Measurements from ENCODE around the gene TACR2. TPM values are rescaled to one million over a fixed set of nuclear protein-coding genes. Genes with fewer than 3 reads are reported as not detected.
A peak's percentile ranks its signal among the peaks of the same experiment; 100 is the strongest.

The TACR2 gene
- total RNA-seq, 2 donors from 2014 or later: not detected

DNA sequence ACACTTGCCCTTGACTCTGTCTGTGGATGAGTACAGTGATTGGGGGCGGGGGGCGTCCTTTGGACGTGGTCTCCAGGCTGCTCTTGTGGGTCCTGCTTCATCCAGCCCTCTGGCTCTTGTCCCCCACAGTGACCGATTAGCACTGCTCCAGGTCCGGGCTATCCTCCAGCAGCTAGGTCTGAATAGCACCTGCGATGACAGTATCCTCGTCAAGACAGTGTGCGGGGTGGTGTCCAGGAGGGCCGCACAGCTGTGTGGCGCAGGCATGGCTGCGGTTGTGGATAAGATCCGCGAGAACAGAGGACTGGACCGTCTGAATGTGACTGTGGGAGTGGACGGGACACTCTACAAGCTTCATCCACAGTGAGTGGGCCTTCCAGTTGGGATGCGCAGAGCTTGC, 18.3 kb downstream of the TACR2 start:
- Mint-ChIP-seq H3K4me1 (no peaks in the 10 kb centered on the region), H3K36me3 (ENCODE audit: low read depth) (peaks cover 61% of the 10 kb centered on the region), H3K27ac (no peak overlapping the region), H3K9me3 (no peaks in the 10 kb centered on the region), H3K4me3 (no peak overlapping the region), H3K27me3 (ENCODE audit: insufficient read depth) (no peaks in the 10 kb centered on the region)
- Histone ChIP-seq H3K4me3 (ENCODE audit: low read length) (no peak overlapping the region), H3K4me1 (ENCODE audit: control insufficient read depth, insufficient read depth, low read length) (no peaks in the 10 kb centered on the region), H3K27ac (ENCODE audit: low read depth, low read length) (no peak overlapping the region), H3K36me3 (ENCODE audit: control insufficient read depth, insufficient read depth, low read length) (peaks cover 9% of the 10 kb centered on the region), H3K9me3 (ENCODE audit: control insufficient read depth, low read length) (no peaks in the 10 kb centered on the region), H3K27me3 (ENCODE audit: control insufficient read depth, insufficient read depth, low read length, poor library complexity, severe bottlenecking) (no peaks in the 10 kb centered on the region), H3K9ac (ENCODE audit: extremely low read depth, low read length, poor library complexity, severe bottlenecking) (no peak overlapping the region)
- DNase-seq: no peak
- TF ChIP-seq, protein P1, sequence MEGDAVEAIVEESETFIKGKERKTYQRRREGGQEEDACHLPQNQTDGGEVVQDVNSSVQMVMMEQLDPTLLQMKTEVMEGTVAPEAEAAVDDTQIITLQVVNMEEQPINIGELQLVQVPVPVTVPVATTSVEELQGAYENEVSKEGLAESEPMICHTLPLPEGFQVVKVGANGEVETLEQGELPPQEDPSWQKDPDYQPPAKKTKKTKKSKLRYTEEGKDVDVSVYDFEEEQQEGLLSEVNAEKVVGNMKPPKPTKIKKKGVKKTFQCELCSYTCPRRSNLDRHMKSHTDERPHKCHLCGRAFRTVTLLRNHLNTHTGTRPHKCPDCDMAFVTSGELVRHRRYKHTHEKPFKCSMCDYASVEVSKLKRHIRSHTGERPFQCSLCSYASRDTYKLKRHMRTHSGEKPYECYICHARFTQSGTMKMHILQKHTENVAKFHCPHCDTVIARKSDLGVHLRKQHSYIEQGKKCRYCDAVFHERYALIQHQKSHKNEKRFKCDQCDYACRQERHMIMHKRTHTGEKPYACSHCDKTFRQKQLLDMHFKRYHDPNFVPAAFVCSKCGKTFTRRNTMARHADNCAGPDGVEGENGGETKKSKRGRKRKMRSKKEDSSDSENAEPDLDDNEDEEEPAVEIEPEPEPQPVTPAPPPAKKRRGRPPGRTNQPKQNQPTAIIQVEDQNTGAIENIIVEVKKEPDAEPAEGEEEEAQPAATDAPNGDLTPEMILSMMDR (conservative IDR thresholded peaks at IDR 0.05): no peak
- WGBS, 2 experiments (ENCODE audit: insufficient coverage in 1 of 2, insufficient read length in 1 of 2): 94% methylated on average over 12 to 16 of the region's 16 CpGs

DNA sequence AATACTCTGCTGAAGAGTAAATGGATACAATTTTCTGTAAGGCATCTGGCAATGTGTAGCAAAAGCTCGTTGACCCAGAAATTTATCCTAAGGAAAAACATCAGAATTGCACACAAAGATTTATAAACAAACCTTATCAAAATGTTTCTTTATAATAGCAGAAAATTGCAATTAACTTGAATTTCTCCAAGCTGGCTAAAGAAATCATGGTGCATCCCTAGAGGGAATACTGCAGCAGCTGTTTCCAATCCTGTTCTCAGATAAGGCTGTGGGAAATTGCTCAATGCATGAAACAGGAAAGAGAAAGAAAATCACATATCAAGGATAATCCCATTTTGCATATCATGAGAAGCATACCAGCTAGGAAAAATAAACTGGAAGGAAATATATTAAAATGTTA, 18.7 kb downstream of the TACR2 start:
- H3K36me3 ChIP-seq (ENCODE audit: control insufficient read depth, insufficient read depth, low read length): peaks cover 9% of the 10 kb centered on the region
- no peaks in the 10 kb centered on the region for H3K27me3 ChIP-seq (ENCODE audit: control insufficient read depth, insufficient read depth, low read length, poor library complexity, severe bottlenecking)
- no peaks in the 10 kb centered on the region for H3K4me1 ChIP-seq (ENCODE audit: control insufficient read depth, insufficient read depth, low read length)
- WGBS, 2 experiments (ENCODE audit: insufficient coverage in 1 of 2, insufficient read length in 1 of 2): 100% methylated on average over 1 of the region's 1 CpG; no CpG with 5 or more reads in 1 of the 2 experiments
- Mint-ChIP-seq H3K27me3 (ENCODE audit: insufficient read depth) (no peaks in the 10 kb centered on the region), H3K9me3 (no peaks in the 10 kb centered on the region), H3K4me3 (no peak overlapping the region), H3K4me1 (no peaks in the 10 kb centered on the region), H3K27ac (no peak overlapping the region), H3K36me3 (ENCODE audit: low read depth) (peaks cover 61% of the 10 kb centered on the region)
- no peak overlapping the region for H3K9ac ChIP-seq (ENCODE audit: extremely low read depth, low read length, poor library complexity, severe bottlenecking)
- H3K4me3 ChIP-seq (ENCODE audit: low read length): no peak overlapping the region
- H3K27ac ChIP-seq (ENCODE audit: low read depth, low read length): no peak overlapping the region
- no peak for DNase-seq
- TF ChIP-seq, protein P1 (conservative IDR thresholded peaks at IDR 0.05): no peak
- no peaks in the 10 kb centered on the region for H3K9me3 ChIP-seq (ENCODE audit: control insufficient read depth, low read length)

DNA sequence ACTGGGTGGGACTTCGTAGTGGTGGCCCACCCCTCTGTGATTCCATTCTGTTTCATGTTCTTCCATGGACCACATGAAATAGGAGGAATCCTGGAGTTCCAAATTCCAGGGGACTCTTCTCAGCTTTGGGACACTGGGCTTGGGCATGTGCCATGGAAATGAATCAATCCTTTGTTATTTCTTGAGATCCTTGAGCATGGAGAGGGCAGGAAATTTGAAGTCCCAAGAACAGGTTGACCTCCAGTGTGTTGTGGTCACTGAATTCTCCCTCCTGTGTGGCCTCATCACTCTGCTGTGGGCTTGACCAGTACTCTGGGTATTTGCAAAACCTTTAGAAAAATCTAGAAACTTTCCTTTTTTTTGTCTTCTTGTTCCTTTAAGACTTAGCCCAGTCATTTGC, 22.7 kb downstream of the TACR2 start:
- H3K27me3 Mint-ChIP-seq (ENCODE audit: insufficient read depth): no peaks in the 10 kb centered on the region
- peaks cover 22% of the 10 kb centered on the region for H3K4me1 Mint-ChIP-seq
- H3K27ac Mint-ChIP-seq: no peak overlapping the region
- TF ChIP-seq, protein P1 (conservative IDR thresholded peaks at IDR 0.05): no peak
- H3K36me3 ChIP-seq (ENCODE audit: control insufficient read depth, insufficient read depth, low read length): peaks cover 11% of the 10 kb centered on the region
- no peak overlapping the region for H3K4me3 ChIP-seq (ENCODE audit: low read length)
- 78 to 89% methylated on average over 1 of the region's 1 CpG for WGBS, 2 experiments (ENCODE audit: insufficient coverage in 1 of 2, insufficient read length in 1 of 2)
- peaks cover 41% of the 10 kb centered on the region for H3K36me3 Mint-ChIP-seq (ENCODE audit: low read depth)
- H3K27me3 ChIP-seq (ENCODE audit: control insufficient read depth, insufficient read depth, low read length, poor library complexity, severe bottlenecking): no peaks in the 10 kb centered on the region
- H3K9me3 Mint-ChIP-seq: no peaks in the 10 kb centered on the region
- no peak overlapping the region for H3K27ac ChIP-seq (ENCODE audit: low read depth, low read length)
- H3K4me3 Mint-ChIP-seq: no peak overlapping the region
- H3K9me3 ChIP-seq (ENCODE audit: control insufficient read depth, low read length): no peaks in the 10 kb centered on the region
- peak; percentile 12 for DNase-seq
- H3K4me1 ChIP-seq (ENCODE audit: control insufficient read depth, insufficient read depth, low read length): no peaks in the 10 kb centered on the region
- no peak overlapping the region for H3K9ac ChIP-seq (ENCODE audit: extremely low read depth, low read length, poor library complexity, severe bottlenecking)
